GM12872 (cell line): Measurements from ENCODE around the gene PCDHGB7.
A peak's percentile ranks its signal among the peaks of the same experiment; 100 is the strongest.

Experiments
- TF ChIP-seq, protein P1 (sequence below): IDR thresholded peaks from 3 replicates; pipeline ENCODE4 v1.5.1; 2011; ENCODE audit warnings: low read depth, mild to moderate bottlenecking, low read length, moderate library complexity; ENCODE audit not compliant: insufficient read depth

PCDHGB7 gene

DNA sequence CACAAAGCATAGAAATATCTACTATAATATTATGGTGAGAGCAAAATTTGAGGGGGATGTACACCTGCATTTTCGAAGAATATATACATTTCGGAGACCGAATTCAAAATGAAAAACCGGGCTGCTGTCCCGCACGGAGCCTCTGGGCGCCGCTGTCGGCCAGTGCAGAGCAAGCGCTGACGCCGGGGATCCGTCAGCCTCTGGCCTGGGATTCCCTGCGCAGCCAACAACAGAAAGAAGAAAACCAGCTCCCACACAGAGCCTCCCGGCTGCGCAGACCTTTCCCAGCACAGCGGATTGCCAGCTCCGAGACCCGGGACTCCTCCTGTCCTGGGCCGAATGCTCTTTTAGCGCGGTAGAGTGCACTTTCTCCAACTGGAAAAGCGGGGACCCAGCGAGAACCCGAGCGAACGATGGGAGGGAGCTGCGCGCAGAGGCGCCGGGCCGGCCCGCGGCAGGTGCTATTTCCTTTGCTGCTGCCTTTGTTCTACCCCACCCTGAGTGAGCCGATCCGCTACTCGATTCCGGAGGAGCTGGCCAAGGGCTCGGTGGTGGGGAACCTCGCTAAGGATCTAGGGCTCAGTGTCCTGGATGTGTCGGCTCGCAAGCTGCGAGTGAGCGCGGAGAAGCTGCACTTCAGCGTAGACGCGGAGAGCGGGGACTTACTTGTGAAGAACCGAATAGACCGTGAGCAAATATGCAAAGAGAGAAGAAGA is 9.5 kb upstream of the PCDHGB7 start, which contains the start of gene PCDHGB6:
PCDHGB6 (plus strand) TSS at position 232 of the 716 bp plus-strand sequence; CDS start at position 414, 182 bp downstream.
- TF ChIP-seq, protein P1, sequence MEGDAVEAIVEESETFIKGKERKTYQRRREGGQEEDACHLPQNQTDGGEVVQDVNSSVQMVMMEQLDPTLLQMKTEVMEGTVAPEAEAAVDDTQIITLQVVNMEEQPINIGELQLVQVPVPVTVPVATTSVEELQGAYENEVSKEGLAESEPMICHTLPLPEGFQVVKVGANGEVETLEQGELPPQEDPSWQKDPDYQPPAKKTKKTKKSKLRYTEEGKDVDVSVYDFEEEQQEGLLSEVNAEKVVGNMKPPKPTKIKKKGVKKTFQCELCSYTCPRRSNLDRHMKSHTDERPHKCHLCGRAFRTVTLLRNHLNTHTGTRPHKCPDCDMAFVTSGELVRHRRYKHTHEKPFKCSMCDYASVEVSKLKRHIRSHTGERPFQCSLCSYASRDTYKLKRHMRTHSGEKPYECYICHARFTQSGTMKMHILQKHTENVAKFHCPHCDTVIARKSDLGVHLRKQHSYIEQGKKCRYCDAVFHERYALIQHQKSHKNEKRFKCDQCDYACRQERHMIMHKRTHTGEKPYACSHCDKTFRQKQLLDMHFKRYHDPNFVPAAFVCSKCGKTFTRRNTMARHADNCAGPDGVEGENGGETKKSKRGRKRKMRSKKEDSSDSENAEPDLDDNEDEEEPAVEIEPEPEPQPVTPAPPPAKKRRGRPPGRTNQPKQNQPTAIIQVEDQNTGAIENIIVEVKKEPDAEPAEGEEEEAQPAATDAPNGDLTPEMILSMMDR = peak; percentile 82

DNA sequence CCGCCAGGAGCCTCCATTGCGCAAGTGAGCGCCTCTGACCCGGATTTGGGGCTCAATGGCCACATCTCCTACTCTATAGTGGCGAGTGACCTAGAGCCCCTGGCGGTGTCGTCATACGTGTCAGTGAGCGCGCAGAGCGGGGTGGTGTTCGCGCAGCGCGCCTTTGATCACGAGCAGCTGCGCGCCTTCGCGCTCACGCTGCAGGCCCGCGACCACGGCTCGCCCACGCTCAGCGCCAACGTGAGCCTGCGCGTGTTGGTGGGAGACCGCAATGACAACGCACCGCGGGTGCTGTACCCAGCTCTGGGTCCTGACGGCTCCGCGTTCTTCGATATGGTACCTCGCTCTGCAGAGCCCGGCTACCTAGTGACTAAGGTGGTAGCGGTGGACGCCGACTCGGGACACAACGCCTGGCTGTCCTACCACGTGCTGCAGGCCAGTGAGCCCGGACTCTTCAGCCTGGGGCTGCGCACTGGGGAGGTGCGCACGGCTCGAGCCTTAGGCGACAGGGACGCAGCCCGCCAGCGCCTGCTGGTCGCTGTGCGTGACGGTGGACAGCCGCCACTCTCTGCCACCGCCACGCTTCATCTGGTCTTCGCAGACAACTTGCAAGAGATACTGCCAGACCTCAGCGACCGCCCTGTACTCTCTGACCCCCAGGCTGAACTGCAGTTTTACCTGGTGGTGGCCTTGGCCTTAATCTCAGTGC is 7.7 kb upstream of the PCDHGB7 start:
- TF ChIP-seq, protein P1 = no peak

DNA sequence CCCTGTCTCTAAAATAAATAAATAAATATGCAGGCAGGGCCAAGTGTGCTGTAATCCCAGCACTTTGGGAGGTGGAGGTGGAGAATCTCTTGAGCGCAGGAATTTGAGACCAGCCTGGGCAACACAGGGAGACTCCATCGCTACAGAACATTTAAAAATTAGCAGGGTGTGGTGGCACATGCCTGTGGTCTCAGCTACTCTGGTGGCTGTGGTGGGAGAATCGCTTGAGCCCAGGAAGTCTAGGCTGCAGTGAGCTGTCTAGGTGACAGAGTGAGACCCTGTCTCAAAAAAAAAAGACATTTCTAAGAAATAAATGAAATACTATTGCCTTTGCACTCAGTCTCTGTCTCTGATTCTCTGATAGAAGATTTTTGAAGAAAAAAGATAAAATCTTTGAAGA is 5.9 kb upstream of the PCDHGB7 start:
- TF ChIP-seq, protein P1 = no peak

DNA sequence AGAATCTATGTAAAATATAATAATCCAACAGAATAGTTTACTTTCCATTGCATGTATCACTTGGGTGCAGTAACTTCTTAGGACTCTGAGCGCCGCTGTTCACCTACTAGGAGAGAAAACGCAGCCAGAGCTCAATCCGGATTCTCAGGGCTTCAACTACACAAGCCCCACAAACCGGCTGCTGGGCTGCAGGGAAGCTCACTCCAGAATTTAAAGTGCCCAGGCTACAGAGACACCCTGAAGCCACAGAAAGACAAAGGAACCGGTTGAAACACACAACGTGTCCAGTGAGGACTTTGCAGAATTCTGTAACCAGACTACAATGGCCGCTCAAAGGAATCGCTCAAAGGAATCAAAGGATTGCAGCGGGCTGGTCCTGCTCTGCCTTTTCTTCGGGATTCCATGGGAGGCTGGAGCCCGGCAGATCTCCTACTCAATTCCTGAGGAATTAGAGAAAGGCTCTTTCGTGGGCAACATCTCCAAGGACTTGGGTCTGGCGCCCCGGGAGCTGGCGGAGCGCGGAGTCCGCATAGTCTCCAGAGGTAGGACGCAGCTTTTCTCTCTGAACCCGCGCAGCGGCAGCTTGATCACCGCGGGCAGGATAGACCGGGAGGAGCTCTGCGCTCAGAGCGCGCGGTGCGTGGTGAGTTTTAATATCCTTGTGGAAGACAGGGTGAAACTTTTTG is 4.5 kb upstream of the PCDHGB7 start, which contains the start of gene PCDHGA10:
PCDHGA10 (plus strand) TSS at position 134 of the 686 bp plus-strand sequence; CDS start at position 323, 189 bp downstream.
- TF ChIP-seq, protein P1 = peak; percentile 81

DNA sequence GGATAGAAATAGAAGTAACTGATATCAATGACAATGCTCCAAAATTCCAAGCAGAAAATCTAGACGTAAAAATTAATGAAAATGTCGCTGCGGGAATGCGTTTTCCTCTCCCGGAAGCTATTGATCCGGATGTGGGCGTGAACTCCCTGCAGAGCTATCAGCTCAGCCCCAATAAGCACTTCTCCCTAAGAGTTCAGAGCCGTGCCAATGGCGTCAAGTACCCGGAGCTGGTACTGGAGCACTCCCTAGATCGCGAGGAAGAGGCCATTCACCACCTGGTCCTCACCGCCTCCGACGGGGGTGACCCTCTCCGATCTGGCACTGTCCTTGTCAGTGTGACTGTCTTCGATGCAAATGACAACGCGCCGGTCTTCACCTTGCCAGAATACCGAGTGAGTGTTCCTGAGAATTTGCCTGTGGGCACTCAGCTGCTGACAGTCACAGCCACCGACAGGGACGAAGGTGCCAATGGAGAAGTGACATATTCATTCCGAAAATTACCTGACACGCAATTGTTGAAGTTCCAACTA is 3.9 kb upstream of the PCDHGB7 start:
- TF ChIP-seq, protein P1 = no peak

DNA sequence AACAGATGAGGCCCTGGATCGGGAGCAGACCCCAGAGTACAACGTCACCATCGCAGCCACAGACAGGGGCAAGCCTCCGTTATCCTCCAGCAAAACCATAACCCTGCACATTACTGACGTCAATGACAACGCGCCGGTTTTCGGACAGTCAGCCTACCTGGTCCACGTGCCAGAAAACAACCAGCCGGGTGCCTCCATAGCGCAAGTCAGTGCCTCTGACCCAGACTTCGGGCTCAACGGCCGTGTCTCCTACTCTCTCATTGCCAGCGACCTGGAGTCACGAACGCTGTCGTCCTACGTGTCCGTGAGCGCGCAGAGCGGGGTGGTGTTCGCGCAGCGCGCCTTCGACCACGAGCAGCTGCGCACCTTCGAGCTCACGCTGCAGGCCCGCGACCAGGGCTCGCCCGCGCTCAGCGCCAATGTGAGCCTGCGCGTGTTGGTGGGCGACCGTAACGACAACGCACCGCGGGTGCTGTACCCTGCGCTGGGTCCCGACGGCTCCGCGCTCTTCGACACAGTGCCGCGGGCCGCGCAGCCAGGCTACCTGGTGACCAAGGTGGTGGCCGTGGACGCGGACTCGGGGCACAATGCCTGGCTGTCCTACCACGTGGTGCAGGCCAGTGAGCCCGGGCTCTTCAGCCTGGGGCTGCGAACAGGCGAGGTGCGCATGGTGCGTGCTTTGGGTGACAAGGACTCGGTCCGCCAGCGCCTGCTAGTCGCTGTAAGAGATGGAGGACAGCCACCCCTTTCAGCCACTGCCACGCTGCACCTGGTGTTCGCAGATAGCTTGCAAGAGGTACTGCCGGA is 1.8 kb downstream of the PCDHGB7 start:
- TF ChIP-seq, protein P1 = no peak
